ENCODE results near the gene TNFRSF18.

DNA sequence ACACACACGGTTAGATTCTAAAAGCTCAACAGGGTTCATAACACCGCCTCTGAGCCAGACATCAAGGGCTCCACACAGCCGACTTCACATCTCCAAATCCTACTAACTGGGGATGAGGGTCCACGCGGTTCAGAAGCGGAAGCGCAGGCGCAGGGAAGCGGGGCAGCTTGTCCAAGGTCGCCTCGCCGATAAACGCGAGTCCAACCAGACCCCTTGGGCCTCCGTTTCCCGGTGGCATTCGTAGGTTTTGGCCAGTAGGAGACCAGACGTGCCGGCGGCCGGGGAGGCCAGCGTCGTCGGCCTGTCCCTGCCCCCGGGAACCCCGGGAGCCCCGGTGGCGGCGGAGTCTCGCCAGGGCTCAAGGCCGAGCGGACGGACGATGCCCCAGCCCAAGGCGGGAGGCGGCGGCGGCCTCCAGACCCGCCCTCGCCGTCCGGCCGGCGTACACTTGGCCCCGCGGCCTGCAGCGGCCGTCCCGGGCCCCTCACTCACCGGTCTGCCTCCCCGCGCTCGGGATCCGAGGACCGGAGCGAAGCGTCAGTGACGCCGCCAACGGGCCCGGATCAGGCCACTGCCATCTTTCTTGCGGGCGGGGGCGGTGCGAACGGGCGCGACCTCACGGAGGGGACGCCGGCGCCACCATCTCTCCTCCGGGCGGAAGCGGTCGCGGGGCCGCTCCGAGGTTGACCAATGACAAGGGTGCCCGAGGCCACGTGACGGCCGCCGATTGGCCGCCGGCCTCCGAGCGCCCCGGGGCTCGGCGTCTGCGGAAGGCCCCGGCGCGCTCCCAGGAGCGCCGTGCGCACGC, 25.2 kb upstream of the TNFRSF18 start, which contains the start of gene SDF4:
- TF ChIP-seq POLR2AphosphoS5 (IDR thresholded peaks at IDR 0.05; ENCODE audit: low read length) = peak; percentile 81; the same call in 1 of the 2 replicates
- TF ChIP-seq ZNF217 (IDR thresholded peaks at IDR 0.05) = peak; percentile 55; the same call in 1 of the 2 replicates
- TF ChIP-seq, protein P1, sequence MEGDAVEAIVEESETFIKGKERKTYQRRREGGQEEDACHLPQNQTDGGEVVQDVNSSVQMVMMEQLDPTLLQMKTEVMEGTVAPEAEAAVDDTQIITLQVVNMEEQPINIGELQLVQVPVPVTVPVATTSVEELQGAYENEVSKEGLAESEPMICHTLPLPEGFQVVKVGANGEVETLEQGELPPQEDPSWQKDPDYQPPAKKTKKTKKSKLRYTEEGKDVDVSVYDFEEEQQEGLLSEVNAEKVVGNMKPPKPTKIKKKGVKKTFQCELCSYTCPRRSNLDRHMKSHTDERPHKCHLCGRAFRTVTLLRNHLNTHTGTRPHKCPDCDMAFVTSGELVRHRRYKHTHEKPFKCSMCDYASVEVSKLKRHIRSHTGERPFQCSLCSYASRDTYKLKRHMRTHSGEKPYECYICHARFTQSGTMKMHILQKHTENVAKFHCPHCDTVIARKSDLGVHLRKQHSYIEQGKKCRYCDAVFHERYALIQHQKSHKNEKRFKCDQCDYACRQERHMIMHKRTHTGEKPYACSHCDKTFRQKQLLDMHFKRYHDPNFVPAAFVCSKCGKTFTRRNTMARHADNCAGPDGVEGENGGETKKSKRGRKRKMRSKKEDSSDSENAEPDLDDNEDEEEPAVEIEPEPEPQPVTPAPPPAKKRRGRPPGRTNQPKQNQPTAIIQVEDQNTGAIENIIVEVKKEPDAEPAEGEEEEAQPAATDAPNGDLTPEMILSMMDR (IDR thresholded peaks at IDR 0.05 in 2 of 3, conservative IDR thresholded peaks at IDR 0.05 in 1 of 3; ENCODE audit: control insufficient read depth in 2 of 3, extremely low read depth in 1 of 3, insufficient read depth in 1 of 3, low read depth in 3 of 3, low read length in 3 of 3) = no peak
